Breast epithelium (tissue), 4 donors: Measurements from ENCODE around the gene EDEM1. TPM values are rescaled to one million over a fixed set of nuclear protein-coding genes. Genes with fewer than 3 reads are reported as not detected.

ENCODE experiments used
- DNase-seq, 2 donors: peaks; one replicate each; pipeline ENCODE4 v3.0.0-alpha.2; 2019; ENCODE audit warnings: low spot score in 2 of 2
- H3K27ac ChIP-seq, 2 donors: fragments of 200-600 bp; sonication (generic) in 1 of 2; one replicate each; pipeline ENCODE4 v1.5.1; 2016 to 2019; ENCODE audit warnings: mild to moderate bottlenecking in 1 of 2
- H3K27me3 ChIP-seq, 2 donors: fragments of 200-600 bp; sonication (generic) in 1 of 2; one replicate each; pipeline versions ENCODE4 v1.5.1 to v1.6.0; 2017 to 2019; ENCODE audit warnings: control low read depth in 1 of 2, mild to moderate bottlenecking in 1 of 2
- H3K36me3 ChIP-seq: fragments of 200-600 bp; one replicate; pipeline ENCODE4 v1.5.1; 2019
- H3K4me1 ChIP-seq, 2 donors: fragments of 200-600 bp; sonication (generic); one replicate each; pipeline ENCODE4 v1.5.1; 2016 to 2019; ENCODE audit warnings: control low read depth in 1 of 2
- H3K4me3 ChIP-seq, 3 donors: fragments of 200-600 bp; sonication (generic); 1 replicate in 2 of 3; 2 replicates in 1 of 3; pipeline ENCODE4 v1.5.1; 2016 to 2019; ENCODE audit warnings: mild to moderate bottlenecking in 3 of 3, moderate library complexity in 2 of 3
- H3K9me3 ChIP-seq, 2 donors: fragments of 200-600 bp; sonication (generic) in 1 of 2; one replicate each; pipeline ENCODE4 v1.5.1; 2016 to 2019; ENCODE audit warnings: control low read depth in 1 of 2
- CTCF ChIP-seq, 3 donors: fragments of 450-650 bp; IDR thresholded peaks; one replicate each; pipeline ENCODE4 v1.5.1; 2016 to 2017; ENCODE audit warnings: antibody characterized with exemption in 3 of 3, mild to moderate bottlenecking in 3 of 3, moderate library complexity in 3 of 3
- POLR2A ChIP-seq: fragments of 450-650 bp; IDR thresholded peaks from one replicate; pipeline ENCODE4 v1.6.1; 2016; ENCODE audit warnings: antibody characterized with exemption, mild to moderate bottlenecking, moderate library complexity
- POLR2AphosphoS5 ChIP-seq, 3 donors: sonication (generic); formaldehyde crosslinking; IDR thresholded peaks; one replicate each; pipeline ENCODE4 v1.6.1; 2017; ENCODE audit warnings: antibody characterized with exemption in 3 of 3
- intact Hi-C: fragments of 100-400 bp; cut with DNase I; formaldehyde crosslinking; loops from one replicate; pipeline ENCODE4 v1.15.1; 2023; ENCODE audit warnings: low total_unique reads
- total RNA-seq, 3 donors: library from RNA; depleted of rRNA; stranded (reverse); fragments of >200 nt; gene quantifications; one replicate each; pipeline ENCODE4 v1.1.0, GENCODE V29; 2016

Gene EDEM1
- total RNA-seq, 3 donors from 2014 or later = 34.9 to 45.8 (median 42.6) TPM

DNA sequence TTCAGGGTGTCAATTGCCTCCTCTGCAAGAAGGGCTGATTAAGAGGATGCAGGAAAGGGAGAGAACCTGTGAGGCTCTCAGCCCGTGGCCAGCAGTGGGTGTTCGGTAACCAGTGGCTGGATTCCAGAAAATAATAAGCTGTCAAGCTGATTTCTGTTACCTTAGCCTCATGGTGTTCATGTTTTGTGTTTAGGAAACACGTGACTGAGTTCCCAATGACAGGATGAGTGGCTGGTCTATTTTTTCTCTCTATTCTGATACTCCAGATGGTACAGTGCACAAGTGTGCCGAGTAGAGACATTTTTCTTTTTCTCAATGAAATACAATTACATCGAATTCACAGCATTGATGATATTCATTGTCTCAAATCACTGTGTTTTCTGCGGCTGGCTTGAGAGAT, 43.6 kb downstream of the EDEM1 start:
- TF ChIP-seq CTCF (IDR thresholded peaks at IDR 0.05) (no peak), POLR2A (no peak), POLR2AphosphoS5 (IDR thresholded peaks at IDR 0.05) (no peak)
- no peak overlapping the region for H3K4me3 ChIP-seq
- no peak for DNase-seq
- H3K9me3 ChIP-seq = no peaks in the 10 kb centered on the region
- H3K36me3 ChIP-seq = no peaks in the 10 kb centered on the region
- no peak overlapping the region for H3K27ac ChIP-seq
- H3K27me3 ChIP-seq = no peaks in the 10 kb centered on the region
- intact Hi-C loops = loop anchor here (5.0 kb wide), 1 partner anchor 241 kb away; no protein-coding TSS in a partner anchor
- H3K4me1 ChIP-seq = no peaks in the 10 kb centered on the region

DNA sequence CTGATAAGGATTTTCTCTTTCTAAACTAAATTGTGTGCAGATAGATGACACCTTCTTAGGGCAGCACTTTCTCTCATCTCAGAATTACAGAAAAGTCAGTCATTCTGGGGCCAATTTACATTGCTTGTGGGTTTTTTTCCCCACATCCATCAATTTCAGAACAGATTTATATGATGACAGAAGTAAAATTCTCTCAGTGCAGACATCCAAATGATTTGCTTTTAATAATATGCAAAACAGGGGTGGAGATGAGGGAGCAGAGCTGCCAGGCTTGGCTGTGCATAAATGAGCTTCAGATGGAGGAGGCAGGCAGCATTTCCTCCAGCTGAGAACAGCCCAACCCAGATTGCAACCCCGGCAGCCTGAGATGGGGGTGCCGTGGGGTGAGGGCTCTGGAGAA, 44.0 kb downstream of the EDEM1 start:
- intact Hi-C loops = loop anchor here (5.0 kb wide), 1 partner anchor 241 kb away; no protein-coding TSS in a partner anchor
- H3K27ac ChIP-seq = no peak overlapping the region
- H3K9me3 ChIP-seq = no peaks in the 10 kb centered on the region
- no peak for DNase-seq
- no peaks in the 10 kb centered on the region for H3K27me3 ChIP-seq
- no peak for TF ChIP-seq POLR2AphosphoS5 (IDR thresholded peaks at IDR 0.05)
- no peak for TF ChIP-seq POLR2A
- TF ChIP-seq CTCF (IDR thresholded peaks at IDR 0.05) = no peak
- H3K36me3 ChIP-seq = no peaks in the 10 kb centered on the region
- H3K4me3 ChIP-seq = no peak overlapping the region
- no peaks in the 10 kb centered on the region for H3K4me1 ChIP-seq

GRCh38 chr3:5232570-5232969, 45.1 kb downstream of the EDEM1 start:
- Histone ChIP-seq H3K27me3 (no peaks in the 10 kb centered on the region), H3K36me3 (no peaks in the 10 kb centered on the region), H3K9me3 (no peaks in the 10 kb centered on the region), H3K4me1 (no peaks in the 10 kb centered on the region), H3K4me3 (no peak overlapping the region), H3K27ac (no peak overlapping the region)
- no peak for TF ChIP-seq CTCF (IDR thresholded peaks at IDR 0.05)
- no peak for TF ChIP-seq POLR2A
- no peak for TF ChIP-seq POLR2AphosphoS5 (IDR thresholded peaks at IDR 0.05)
- no peak for DNase-seq
- intact Hi-C loops = loop anchor here (5.0 kb wide), 1 partner anchor 240 kb away; no protein-coding TSS in a partner anchor

DNA sequence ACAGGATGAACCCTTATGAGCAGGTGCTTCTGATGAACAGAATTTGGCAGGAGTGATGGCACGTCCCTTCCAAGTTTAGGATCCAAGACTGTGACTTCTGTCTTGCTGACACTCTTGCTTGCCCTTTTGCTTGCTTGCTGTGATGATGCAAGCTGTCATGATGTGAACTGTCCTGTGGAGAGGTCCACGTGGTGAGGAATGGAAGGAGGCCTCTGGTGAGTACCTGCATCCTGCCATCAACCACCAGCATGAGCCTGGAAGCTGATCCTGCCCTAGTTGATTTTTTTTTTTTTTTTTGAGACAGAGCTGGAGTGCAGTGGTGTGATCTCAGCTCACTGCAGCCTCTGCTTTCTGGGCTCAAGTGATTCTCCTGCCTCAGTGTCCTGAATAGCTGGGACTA, 45.5 kb downstream of the EDEM1 start:
- Histone ChIP-seq H3K27ac (no peak overlapping the region), H3K4me1 (no peaks in the 10 kb centered on the region), H3K4me3 (no peak overlapping the region), H3K36me3 (no peaks in the 10 kb centered on the region), H3K9me3 (no peaks in the 10 kb centered on the region), H3K27me3 (no peaks in the 10 kb centered on the region)
- DNase-seq = no peak
- TF ChIP-seq POLR2AphosphoS5 (IDR thresholded peaks at IDR 0.05) = no peak
- TF ChIP-seq CTCF (IDR thresholded peaks at IDR 0.05) = no peak
- TF ChIP-seq POLR2A = no peak
- intact Hi-C loops = loop anchor here (5.0 kb wide), 1 partner anchor 239 kb away; no protein-coding TSS in a partner anchor

DNA sequence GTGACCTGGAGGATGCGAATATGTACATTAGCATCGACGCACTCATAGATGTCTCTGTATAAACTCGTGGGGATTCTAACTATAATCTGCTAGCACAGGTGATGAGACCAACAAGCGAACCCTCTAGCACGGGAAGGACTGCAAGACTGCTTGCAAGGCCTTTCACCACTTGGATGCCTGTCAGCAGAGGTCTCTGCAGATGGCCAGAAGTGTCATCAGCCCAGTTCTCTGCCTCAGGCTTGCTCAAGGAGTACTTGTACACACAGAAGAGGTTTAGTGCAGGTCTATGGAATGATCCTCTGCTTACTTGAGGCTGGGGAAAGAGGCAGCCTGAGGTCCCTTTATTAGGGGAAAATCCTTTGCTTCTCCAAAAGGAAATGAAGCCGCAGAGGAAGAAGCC, 48.1 kb downstream of the EDEM1 start:
- Histone ChIP-seq H3K27ac (no peak overlapping the region), H3K9me3 (no peaks in the 10 kb centered on the region)

More for the DNA sequence above, 48.1 kb downstream of the EDEM1 start:
- H3K27me3 ChIP-seq = no peaks in the 10 kb centered on the region
- no peak for DNase-seq
- no peaks in the 10 kb centered on the region for H3K36me3 ChIP-seq
- intact Hi-C loops = loop anchor here (5.0 kb wide), 1 partner anchor 367 kb away; no protein-coding TSS in a partner anchor
- no peak overlapping the region for H3K4me3 ChIP-seq
- no peaks in the 10 kb centered on the region for H3K4me1 ChIP-seq
- no peak for TF ChIP-seq POLR2A
- TF ChIP-seq CTCF (IDR thresholded peaks at IDR 0.05) = no peak
- TF ChIP-seq POLR2AphosphoS5 (IDR thresholded peaks at IDR 0.05) = no peak
